Measurements from ENCODE around the gene IFT27.

DNA sequence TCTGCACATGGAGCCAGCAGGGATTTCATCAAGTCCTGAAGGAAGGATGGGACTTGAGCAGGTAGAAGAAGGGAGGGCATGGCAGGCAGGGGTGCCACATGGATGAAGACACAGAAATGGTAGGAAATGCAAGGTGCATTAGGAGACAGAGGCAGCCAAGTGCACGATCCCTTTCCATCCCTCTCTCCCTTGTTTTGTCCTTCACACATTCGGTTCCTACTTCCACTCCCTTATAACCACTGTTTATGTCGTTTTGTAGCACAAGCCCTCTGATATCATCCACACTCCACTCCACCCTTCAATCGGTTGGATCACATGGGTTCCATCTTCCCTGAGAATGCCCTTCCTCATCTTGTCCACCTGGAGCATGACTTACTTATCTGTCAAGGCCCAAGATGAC is 35.2 kb downstream of the IFT27 start:
- TF ChIP-seq, protein P1, sequence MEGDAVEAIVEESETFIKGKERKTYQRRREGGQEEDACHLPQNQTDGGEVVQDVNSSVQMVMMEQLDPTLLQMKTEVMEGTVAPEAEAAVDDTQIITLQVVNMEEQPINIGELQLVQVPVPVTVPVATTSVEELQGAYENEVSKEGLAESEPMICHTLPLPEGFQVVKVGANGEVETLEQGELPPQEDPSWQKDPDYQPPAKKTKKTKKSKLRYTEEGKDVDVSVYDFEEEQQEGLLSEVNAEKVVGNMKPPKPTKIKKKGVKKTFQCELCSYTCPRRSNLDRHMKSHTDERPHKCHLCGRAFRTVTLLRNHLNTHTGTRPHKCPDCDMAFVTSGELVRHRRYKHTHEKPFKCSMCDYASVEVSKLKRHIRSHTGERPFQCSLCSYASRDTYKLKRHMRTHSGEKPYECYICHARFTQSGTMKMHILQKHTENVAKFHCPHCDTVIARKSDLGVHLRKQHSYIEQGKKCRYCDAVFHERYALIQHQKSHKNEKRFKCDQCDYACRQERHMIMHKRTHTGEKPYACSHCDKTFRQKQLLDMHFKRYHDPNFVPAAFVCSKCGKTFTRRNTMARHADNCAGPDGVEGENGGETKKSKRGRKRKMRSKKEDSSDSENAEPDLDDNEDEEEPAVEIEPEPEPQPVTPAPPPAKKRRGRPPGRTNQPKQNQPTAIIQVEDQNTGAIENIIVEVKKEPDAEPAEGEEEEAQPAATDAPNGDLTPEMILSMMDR (IDR thresholded peaks at IDR 0.05), result no peak
- TF ChIP-seq EP300 (IDR thresholded peaks at IDR 0.05), result no peak

All from sigmoid colon (tissue), 4 donors.